Panc1 (cell line): Measurements from ENCODE around the gene FAT1.

Source experiments
- CTCF ChIP-seq: fragments of 450-650 bp; IDR thresholded peaks from 2 replicates; pipeline ENCODE4 v1.5.1; 2017; ENCODE audit warnings: mild to moderate bottlenecking
- POLR2AphosphoS5 ChIP-seq: IDR thresholded peaks from 2 replicates; pipeline ENCODE4 v1.6.1; 2012; ENCODE audit warnings: mild to moderate bottlenecking, low read depth, low read length, moderate library complexity
- REST ChIP-seq, 2 experiments: IDR thresholded peaks; 2 replicates each; pipeline ENCODE4 v1.6.1; 2011 to 2012; ENCODE audit warnings: low read depth in 2 of 2, control low read depth in 1 of 2, low read length in 1 of 2, mild to moderate bottlenecking in 1 of 2, moderate library complexity in 1 of 2; ENCODE audit not compliant: insufficient read depth in 1 of 2
- TCF7L2 ChIP-seq: IDR thresholded peaks from 2 replicates; pipeline ENCODE4 v1.6.1; 2011; ENCODE audit warnings: mild to moderate bottlenecking, low read depth, low read length, inconsistent platforms

- TF ChIP-seq CTCF = no peak
- TF ChIP-seq POLR2AphosphoS5 = no peak
- TF ChIP-seq REST (IDR thresholded peaks at IDR 0.05; ENCODE audit: insufficient read depth in 1 of 2, low read depth in 2 of 2, low read length in 1 of 2) = no peak
- TF ChIP-seq TCF7L2 = no peak
Measured at GRCh38 chr4:186657764-186658163, 65.9 kb downstream of the FAT1 start.
